Measurements from ENCODE around the gene NT5C. TPM values are rescaled to one million over a fixed set of nuclear protein-coding genes. Genes with fewer than 3 reads are reported as not detected.

Gene NT5C
- total and polyA plus RNA-seq, 4 donors, result 13.6 to 27.2 (median 24.5) TPM

GRCh38 chr17:75084039-75084660 is 47.4 kb downstream of the NT5C start:
- 28% methylated on average over 14 of the region's 14 CpGs for WGBS
- DNase-seq (ENCODE audit: low spot score), result no peak
- no peaks in the 10 kb centered on the region for H3K9me3 ChIP-seq (ENCODE audit: control insufficient read depth in 4 of 4, low read length in 3 of 4)
- TF ChIP-seq SP1 (IDR thresholded peaks at IDR 0.05), result peak; percentile 88
- TF ChIP-seq, protein P1, sequence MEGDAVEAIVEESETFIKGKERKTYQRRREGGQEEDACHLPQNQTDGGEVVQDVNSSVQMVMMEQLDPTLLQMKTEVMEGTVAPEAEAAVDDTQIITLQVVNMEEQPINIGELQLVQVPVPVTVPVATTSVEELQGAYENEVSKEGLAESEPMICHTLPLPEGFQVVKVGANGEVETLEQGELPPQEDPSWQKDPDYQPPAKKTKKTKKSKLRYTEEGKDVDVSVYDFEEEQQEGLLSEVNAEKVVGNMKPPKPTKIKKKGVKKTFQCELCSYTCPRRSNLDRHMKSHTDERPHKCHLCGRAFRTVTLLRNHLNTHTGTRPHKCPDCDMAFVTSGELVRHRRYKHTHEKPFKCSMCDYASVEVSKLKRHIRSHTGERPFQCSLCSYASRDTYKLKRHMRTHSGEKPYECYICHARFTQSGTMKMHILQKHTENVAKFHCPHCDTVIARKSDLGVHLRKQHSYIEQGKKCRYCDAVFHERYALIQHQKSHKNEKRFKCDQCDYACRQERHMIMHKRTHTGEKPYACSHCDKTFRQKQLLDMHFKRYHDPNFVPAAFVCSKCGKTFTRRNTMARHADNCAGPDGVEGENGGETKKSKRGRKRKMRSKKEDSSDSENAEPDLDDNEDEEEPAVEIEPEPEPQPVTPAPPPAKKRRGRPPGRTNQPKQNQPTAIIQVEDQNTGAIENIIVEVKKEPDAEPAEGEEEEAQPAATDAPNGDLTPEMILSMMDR (IDR thresholded peaks at IDR 0.05; ENCODE audit: low read depth, low read length, missing input control), result no peak
- peak; percentile 88 for TF ChIP-seq MAX (IDR thresholded peaks at IDR 0.05)
- peak; percentile 57 for TF ChIP-seq HNF4G (IDR thresholded peaks at IDR 0.05)
- TF ChIP-seq, protein P2, sequence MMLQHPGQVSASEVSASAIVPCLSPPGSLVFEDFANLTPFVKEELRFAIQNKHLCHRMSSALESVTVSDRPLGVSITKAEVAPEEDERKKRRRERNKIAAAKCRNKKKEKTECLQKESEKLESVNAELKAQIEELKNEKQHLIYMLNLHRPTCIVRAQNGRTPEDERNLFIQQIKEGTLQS (IDR thresholded peaks at IDR 0.05), result peak; percentile 64
- peak; percentile 47 to 86 for TF ChIP-seq EGR1 (IDR thresholded peaks at IDR 0.05; ENCODE audit: low read depth in 2 of 2)
- peak; percentile 82 to 89 for TF ChIP-seq HNF4A (conservative IDR thresholded peaks at IDR 0.05)
- peak; percentile 92 for TF ChIP-seq FOXA1 (IDR thresholded peaks at IDR 0.05)
- peak; percentile 94 for TF ChIP-seq FOXA2 (IDR thresholded peaks at IDR 0.05)
- peak; percentile 99 for TF ChIP-seq NR2F2 (IDR thresholded peaks at IDR 0.05)
- TF ChIP-seq JUND (IDR thresholded peaks at IDR 0.05), result peak in 1 of 2 donors; percentile 48
- peak; percentile 86 to 94 for TF ChIP-seq RXRA (IDR thresholded peaks at IDR 0.05)
- TF ChIP-seq RAD21 (IDR thresholded peaks at IDR 0.05), result no peak
- peak; percentile 26 for TF ChIP-seq YY1 (IDR thresholded peaks at IDR 0.05)
- TF ChIP-seq, protein P3, sequence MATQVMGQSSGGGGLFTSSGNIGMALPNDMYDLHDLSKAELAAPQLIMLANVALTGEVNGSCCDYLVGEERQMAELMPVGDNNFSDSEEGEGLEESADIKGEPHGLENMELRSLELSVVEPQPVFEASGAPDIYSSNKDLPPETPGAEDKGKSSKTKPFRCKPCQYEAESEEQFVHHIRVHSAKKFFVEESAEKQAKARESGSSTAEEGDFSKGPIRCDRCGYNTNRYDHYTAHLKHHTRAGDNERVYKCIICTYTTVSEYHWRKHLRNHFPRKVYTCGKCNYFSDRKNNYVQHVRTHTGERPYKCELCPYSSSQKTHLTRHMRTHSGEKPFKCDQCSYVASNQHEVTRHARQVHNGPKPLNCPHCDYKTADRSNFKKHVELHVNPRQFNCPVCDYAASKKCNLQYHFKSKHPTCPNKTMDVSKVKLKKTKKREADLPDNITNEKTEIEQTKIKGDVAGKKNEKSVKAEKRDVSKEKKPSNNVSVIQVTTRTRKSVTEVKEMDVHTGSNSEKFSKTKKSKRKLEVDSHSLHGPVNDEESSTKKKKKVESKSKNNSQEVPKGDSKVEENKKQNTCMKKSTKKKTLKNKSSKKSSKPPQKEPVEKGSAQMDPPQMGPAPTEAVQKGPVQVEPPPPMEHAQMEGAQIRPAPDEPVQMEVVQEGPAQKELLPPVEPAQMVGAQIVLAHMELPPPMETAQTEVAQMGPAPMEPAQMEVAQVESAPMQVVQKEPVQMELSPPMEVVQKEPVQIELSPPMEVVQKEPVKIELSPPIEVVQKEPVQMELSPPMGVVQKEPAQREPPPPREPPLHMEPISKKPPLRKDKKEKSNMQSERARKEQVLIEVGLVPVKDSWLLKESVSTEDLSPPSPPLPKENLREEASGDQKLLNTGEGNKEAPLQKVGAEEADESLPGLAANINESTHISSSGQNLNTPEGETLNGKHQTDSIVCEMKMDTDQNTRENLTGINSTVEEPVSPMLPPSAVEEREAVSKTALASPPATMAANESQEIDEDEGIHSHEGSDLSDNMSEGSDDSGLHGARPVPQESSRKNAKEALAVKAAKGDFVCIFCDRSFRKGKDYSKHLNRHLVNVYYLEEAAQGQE (IDR thresholded peaks at IDR 0.05), result peak; percentile 58
- peak in 1 of 2 donors; percentile 48 for TF ChIP-seq GABPA (IDR thresholded peaks at IDR 0.05 in 1 of 2, conservative IDR thresholded peaks at IDR 0.05 in 1 of 2)
- TF ChIP-seq ZBTB33 (IDR thresholded peaks at IDR 0.05), result peak; percentile 73
- no peak for TF ChIP-seq TAF1 (conservative IDR thresholded peaks at IDR 0.05)
- no peak overlapping the region for H3K4me3 ChIP-seq (ENCODE audit: low read depth in 1 of 3, low read length in 3 of 3)
- no peaks in the 10 kb centered on the region for H3K27me3 ChIP-seq (ENCODE audit: control insufficient read depth in 4 of 4, insufficient read depth in 4 of 4, low read length in 3 of 4)
- H3K4me1 ChIP-seq (ENCODE audit: control insufficient read depth in 4 of 4, insufficient read depth in 4 of 4, low read length in 3 of 4), result peaks cover 21 to 45% (median 34%) of the 10 kb centered on the region in 4 donors
- no peaks in the 10 kb centered on the region for H3K36me3 ChIP-seq (ENCODE audit: control insufficient read depth in 4 of 4, insufficient read depth in 3 of 4, low read depth in 1 of 4, low read length in 3 of 4)
- H3K27ac ChIP-seq (ENCODE audit: low read depth in 1 of 2, low read length in 2 of 2), result peak overlapping the region; percentile 71 to 88
- H3K9ac ChIP-seq (ENCODE audit: low read depth in 1 of 2, low read length in 2 of 2), result no peak overlapping the region

Data from liver (tissue), 9 donors.